ENCODE results near the gene ABHD6.
"Not testable (repeated sequence)": the region's sequence is repeated elsewhere in the genome, so short reads cannot be mapped to it uniquely, and the experiment has no call there.

Gene ABHD6

GRCh38 chr3:58209933-58210332 lies 27.7 kb upstream of the ABHD6 start:
- no peak for DNase-seq (ENCODE audit: low read depth in 2 of 2)

GRCh38 chr3:58210761-58211460 lies 26.7 kb upstream of the ABHD6 start, which contains the start of gene DNASE1L3:
DNASE1L3 (minus strand) TSS chr3:58210972; CDS start chr3:58210906, 66 bp downstream.
- no peak for DNase-seq (ENCODE audit: low read depth in 2 of 2)

GRCh38 chr3:58214484-58215316 lies 22.9 kb upstream of the ABHD6 start:
- DNase-seq (ENCODE audit: low read depth in 2 of 2) = no peak

GRCh38 chr3:58215317-58216025 lies 22.1 kb upstream of the ABHD6 start:
- DNase-seq (ENCODE audit: low read depth in 2 of 2) = no peak

- DNase-seq (ENCODE audit: low read depth in 2 of 2) = no peak
These were observed 20.9 kb upstream of the ABHD6 start for GRCh38 chr3:58216496-58217195.

- peak; percentile 13 to 15 for DNase-seq (ENCODE audit: low read depth in 2 of 2)
These were observed 20.3 kb upstream of the ABHD6 start for GRCh38 chr3:58217209-58217811.

GRCh38 chr3:58218904-58219303 lies 18.7 kb upstream of the ABHD6 start:
- DNase-seq (ENCODE audit: low read depth in 2 of 2) = no peak

GRCh38 chr3:58222161-58222724 lies 15.3 kb upstream of the ABHD6 start:
- DNase-seq (ENCODE audit: low read depth in 2 of 2) = no peak

- DNase-seq (ENCODE audit: low read depth in 2 of 2) = no peak
These were observed 13.7 kb upstream of the ABHD6 start for GRCh38 chr3:58223855-58224254.

- not testable (repeated sequence) for DNase-seq (ENCODE audit: low read depth in 2 of 2)
These were observed 9.7 kb upstream of the ABHD6 start for GRCh38 chr3:58227933-58228332.

- no peak for DNase-seq (ENCODE audit: low read depth in 2 of 2)
These were observed 6.6 kb upstream of the ABHD6 start for GRCh38 chr3:58230876-58231552.

- DNase-seq (ENCODE audit: low read depth in 2 of 2) = no peak
These were observed 5.9 kb upstream of the ABHD6 start for GRCh38 chr3:58231666-58232065.

GRCh38 chr3:58234516-58234931 lies 3.1 kb upstream of the ABHD6 start:
- no peak for DNase-seq (ENCODE audit: low read depth in 2 of 2)

- no peak for DNase-seq (ENCODE audit: low read depth in 2 of 2)
These were observed 1.6 kb upstream of the ABHD6 start for GRCh38 chr3:58235970-58236369.

GRCh38 chr3:58236527-58237237 lies 910 bp upstream of the ABHD6 start:
- DNase-seq (ENCODE audit: low read depth in 2 of 2) = no peak

GRCh38 chr3:58237941-58238681 lies 519 bp downstream of the ABHD6 start:
- DNase-seq (ENCODE audit: low read depth in 2 of 2) = peak in 1 of 2 donors; percentile 13

- no peak for DNase-seq (ENCODE audit: low read depth in 2 of 2)
These were observed 1.2 kb downstream of the ABHD6 start for GRCh38 chr3:58238830-58239229.

- DNase-seq (ENCODE audit: low read depth in 2 of 2) = no peak
These were observed 3.9 kb downstream of the ABHD6 start for GRCh38 chr3:58241306-58242044.
